Germinal center (tissue), 1 donor: Measurements from ENCODE around the gene OR5K2.

Experiments used
- DNase-seq: peaks from one replicate; pipeline ENCODE4 v3.0.0; 2012; ENCODE audit warnings: mixed read lengths, low spot score

The OR5K2 gene

DNA sequence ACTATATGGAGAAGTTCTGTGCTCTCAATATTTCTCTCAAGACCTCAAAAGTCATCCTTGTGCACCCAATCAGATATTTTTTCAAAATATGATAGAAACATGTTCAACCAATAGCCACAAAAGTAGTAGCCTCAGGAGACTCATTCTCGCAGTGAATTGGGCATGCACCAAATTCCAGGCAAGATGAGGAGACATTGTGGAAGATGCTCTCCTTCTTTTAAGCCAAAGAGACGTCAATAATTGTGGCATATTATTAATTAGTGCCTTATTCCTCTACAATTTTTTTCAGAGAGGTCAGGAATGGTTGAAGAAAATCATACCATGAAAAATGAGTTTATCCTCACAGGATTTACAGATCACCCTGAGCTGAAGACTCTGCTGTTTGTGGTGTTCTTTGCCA, at the start of gene OR5K2:
TSS of gene OR5K2 (plus strand) at position 301 of the 400 bp plus-strand sequence. CDS start at position 301, 0 bp downstream.
- DNase-seq = no peak

DNA sequence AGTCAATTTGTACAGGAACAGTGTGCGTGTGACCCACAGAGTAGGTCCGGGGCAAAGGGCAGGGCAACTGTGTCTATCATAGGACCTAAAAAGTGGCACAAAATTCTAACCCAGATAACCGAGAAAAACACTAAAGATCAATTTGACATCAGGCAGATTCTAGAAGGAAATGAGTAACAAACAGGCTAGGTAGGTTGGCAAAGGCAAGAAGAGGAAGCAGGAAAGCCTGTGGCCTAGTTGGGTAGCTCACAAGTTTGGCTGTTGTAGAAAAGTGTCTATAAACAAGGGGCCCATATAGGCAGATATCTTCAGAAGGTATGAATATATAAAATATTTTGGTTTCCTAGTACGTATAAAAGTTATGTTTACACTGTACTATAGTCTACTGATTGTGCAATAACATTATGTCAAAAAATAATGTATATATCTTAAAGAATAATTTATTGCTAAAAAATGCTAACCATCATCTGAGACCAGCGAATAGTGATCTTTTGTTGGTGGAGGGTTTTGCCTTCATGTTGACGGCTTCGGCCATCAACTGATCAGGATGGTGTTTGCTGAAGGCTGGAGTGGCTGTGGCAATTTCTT, 47.8 kb upstream of the OR5K2 start:
- no peak for DNase-seq

DNA sequence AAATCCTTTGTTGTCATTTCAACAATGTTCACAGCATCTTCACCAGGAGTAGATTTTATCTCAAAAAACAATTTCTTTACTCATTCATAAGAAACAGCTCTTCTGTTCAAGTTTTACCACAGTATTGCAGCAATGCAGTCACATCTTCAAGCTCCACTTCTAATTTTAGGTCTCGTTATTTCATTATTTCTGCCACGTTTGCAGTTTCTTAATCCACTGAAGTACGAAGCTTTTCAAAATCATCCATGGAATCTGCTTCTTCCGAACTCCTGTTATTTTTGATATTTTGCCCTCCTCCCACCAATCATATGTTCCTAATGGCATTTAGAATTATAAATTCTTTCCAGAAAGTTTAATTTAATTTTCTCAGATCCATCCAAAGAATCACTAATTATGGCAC, 47.1 kb upstream of the OR5K2 start:
- DNase-seq = no peak

DNA sequence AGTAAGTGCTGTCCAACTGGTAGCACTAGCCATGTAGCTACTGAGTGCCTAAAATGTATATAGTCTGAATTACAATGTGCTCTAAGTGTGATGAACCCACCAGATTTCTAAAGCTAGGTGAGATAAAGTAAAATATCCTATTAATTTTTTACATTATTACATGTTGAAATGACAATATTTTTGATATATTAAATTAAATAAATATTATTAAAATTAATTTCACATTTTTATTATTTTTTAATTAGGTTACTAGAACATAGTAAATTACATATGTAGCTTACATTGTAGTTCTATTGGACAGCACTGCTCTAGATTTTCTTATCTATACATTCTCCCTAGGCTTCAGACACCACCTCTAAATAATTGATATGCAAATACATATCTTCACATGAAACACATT, 43.7 kb upstream of the OR5K2 start:
- no peak for DNase-seq

- no peak for DNase-seq
These were observed 42.6 kb upstream of the OR5K2 start for GRCh38 chr3:98454929-98455328.

DNA sequence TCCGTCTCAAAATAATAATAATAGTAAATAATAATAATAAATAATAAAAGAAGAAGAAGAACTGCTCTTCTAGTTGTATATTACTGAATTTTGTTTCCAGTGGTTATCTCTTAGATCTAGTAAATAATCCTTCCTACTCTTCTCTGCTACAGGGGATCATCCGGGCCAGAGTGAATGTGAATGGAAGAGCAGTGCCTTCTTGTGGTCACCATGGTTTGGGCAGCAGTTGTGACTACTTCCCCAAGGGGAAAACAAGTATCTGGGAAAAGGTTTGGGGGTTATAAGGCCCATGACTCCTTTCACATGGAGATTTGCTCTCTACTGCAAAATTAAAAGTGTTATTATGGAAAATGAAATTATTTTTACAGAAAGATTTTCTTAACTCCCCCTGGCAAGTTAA, 39.9 kb upstream of the OR5K2 start:
- no peak for DNase-seq

- no peak for DNase-seq
These were observed 37.3 kb upstream of the OR5K2 start for GRCh38 chr3:98460220-98460619.

DNA sequence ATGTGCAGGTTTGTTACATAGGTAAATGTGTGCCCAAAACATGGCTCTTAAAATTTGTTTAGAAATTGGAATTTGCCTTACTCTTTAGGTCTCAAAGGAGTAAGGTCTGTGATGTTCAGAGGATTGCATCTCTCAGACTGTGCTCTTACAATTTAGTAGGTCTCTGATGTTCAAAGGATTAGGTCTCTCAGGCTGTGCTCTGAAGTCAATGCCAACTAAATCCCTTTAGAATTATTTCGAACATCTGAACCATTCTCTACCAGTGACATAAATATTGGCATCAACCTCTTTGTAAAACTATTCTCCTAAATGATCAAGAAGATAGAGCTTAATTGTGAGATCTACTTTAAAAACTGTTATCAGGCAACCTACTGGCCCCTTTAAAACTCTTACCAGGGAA, 34.6 kb upstream of the OR5K2 start, which contains the start of gene OR5K1:
TSS of gene OR5K1 (plus strand) at position 301 of the 400 bp plus-strand sequence. CDS start 6,376 bp downstream, outside the sequence.
- DNase-seq = no peak

- no peak for DNase-seq
These were observed 14.6 kb upstream of the OR5K2 start for GRCh38 chr3:98482717-98483482.

DNA sequence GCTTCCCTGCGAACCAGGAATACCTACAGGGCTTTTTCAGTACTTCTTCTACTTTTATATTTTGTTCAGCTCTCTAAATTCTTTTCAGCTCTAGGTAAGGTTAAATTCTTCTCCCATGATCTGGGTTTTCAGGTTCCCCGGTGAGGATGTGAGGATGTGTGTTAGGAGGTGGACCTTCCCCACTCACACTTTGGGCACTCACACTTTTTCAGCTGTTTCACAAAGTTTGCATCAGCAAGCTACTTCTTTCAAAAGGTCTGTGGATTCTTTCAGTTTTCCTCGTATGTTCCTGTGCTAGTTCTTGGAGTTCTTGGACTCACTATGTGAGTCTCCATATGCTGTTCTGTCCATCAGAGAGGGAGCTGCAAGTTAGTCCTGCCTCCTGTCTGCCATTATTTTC, 13.9 kb upstream of the OR5K2 start:
- DNase-seq = no peak

- no peak for DNase-seq
These were observed 2.5 kb downstream of the OR5K2 start for GRCh38 chr3:98500019-98500418.

- no peak for DNase-seq
These were observed 3.8 kb downstream of the OR5K2 start for GRCh38 chr3:98501270-98501669.

GRCh38 chr3:98501863-98502576, 4.5 kb downstream of the OR5K2 start:
- DNase-seq = no peak

GRCh38 chr3:98504539-98504938, 7.1 kb downstream of the OR5K2 start:
- no peak for DNase-seq

- DNase-seq = no peak
These were observed 11.1 kb downstream of the OR5K2 start for GRCh38 chr3:98508582-98508981.

GRCh38 chr3:98512576-98512975, 15.1 kb downstream of the OR5K2 start:
- no peak for DNase-seq

DNA sequence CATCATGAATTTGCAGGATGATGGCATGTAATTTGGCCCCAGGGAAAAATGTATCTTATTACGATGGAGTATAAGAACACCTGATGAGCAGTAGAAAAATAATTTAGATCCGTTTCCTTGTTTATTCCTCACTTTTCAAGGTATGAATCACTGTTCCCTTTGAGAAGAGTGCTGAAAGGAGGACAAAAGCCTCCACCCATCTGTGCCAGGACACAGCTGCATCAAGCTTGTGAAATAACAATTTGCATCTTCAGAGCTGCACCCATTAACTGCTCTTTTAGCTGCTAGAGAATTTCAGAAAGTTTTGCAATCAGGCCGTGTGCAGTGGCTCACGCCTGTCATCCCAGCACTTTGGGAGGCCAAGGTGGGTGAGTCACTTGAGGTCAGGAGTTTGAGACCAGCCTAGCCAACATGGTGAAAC, 15.6 kb downstream of the OR5K2 start:
- DNase-seq = no peak

- no peak for DNase-seq
These were observed 16.3 kb downstream of the OR5K2 start for GRCh38 chr3:98513736-98514135.

DNA sequence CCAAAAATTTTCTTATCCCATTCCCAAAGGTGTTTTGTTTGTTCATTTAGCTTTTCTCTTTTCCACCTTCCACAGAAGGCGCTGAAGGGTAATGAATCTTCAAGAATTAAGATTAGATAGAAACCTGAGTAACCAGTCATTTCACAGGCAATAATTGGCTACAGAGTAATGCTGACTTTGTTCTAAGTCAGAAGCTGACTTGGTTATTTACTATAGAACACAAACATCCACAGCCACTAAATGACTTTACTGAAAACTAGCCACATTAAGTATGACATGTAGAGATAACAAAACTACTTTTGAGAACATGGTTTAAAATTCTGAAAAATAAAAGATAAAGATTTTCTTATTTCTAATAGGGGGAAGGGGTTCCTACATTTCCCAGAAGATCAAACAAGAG, 17.5 kb downstream of the OR5K2 start:
- DNase-seq = no peak

DNA sequence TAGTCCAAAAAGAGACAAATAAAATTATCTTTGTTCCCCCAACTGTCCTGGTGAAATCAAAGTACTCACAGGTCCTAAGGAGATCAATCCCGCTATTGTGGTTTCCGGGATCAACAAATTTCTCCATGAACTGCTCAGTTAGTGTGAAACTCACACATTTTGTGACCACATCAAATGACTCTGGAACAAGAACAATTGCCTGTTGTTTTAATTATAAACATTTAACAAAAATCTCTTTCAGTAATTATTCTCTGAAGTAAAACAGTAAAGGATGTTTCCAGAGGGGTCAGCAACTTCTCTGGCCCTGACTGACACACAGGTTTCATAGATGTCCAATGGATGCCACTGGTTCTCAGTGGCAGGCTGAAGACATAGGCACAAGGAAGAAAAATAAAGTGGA, 21.3 kb downstream of the OR5K2 start:
- DNase-seq = no peak

DNA sequence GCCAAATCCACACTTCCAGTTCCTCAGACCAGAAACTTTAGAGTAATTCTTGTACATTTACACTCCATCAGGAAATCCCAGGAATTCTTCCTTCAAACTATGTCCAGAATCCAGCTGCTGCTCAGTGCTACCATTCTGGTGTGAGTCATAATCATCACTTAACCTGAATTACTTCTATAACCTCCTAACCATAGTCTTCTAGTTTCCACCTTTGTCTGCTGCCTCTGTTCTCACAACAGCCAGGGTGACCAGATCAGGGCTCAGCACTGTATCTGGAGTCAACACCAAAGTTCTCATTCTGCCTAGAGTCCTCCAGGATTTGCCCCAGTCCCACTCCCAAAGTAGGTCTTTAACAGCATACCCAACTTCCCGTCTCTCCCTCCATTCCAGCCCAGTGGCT, 21.9 kb downstream of the OR5K2 start:
- DNase-seq = no peak

GRCh38 chr3:98521897-98522543, 24.5 kb downstream of the OR5K2 start:
- peak; percentile 18 for DNase-seq
